ENCODE results near the gene CLC.
"Not testable (repeated sequence)": the region's sequence is repeated elsewhere in the genome, so short reads cannot be mapped to it uniquely, and the experiment has no call there.

The CLC gene

GRCh38 chr19:39737891-39738290 is at the start of gene CLC:
Gene CLC, minus strand, starts transcription at chr19:39738029. Its CDS starts 77 bp downstream, at chr19:39737952.
- no peak for DNase-seq (ENCODE audit: low spot score)

- no peak for DNase-seq (ENCODE audit: low spot score)
Observed at GRCh38 chr19:39780894-39781293, 43.1 kb upstream of the CLC start.

GRCh38 chr19:39778763-39779162 is 40.9 kb upstream of the CLC start, which contains the start of gene LEUTX:
Gene LEUTX, plus strand, starts transcription at chr19:39778854. Its CDS starts 67 bp downstream, at chr19:39778921.
- no peak for DNase-seq (ENCODE audit: low spot score)

- DNase-seq (ENCODE audit: low spot score): no peak
Observed at GRCh38 chr19:39768786-39769185, 31.0 kb upstream of the CLC start.

- no peak for DNase-seq (ENCODE audit: low spot score)
Observed at GRCh38 chr19:39768334-39768733, 30.5 kb upstream of the CLC start.

- DNase-seq (ENCODE audit: low spot score): peak; percentile 28
Observed at GRCh38 chr19:39765091-39766076, 27.6 kb upstream of the CLC start.

GRCh38 chr19:39761851-39762250 is 24.0 kb upstream of the CLC start:
- DNase-seq (ENCODE audit: low spot score): not testable (repeated sequence)

GRCh38 chr19:39759457-39760184 is 21.8 kb upstream of the CLC start:
- no peak for DNase-seq (ENCODE audit: low spot score)

GRCh38 chr19:39754971-39755370 is 17.1 kb upstream of the CLC start:
- no peak for DNase-seq (ENCODE audit: low spot score)

- DNase-seq (ENCODE audit: low spot score): no peak
Observed at GRCh38 chr19:39754544-39754943, 16.7 kb upstream of the CLC start.

GRCh38 chr19:39752795-39753194 is 15.0 kb upstream of the CLC start:
- no peak for DNase-seq (ENCODE audit: low spot score)

- DNase-seq (ENCODE audit: low spot score): no peak
Observed at GRCh38 chr19:39752390-39752789, 14.6 kb upstream of the CLC start.

- DNase-seq (ENCODE audit: low spot score): no peak
Observed at GRCh38 chr19:39749981-39750380, 12.2 kb upstream of the CLC start.

GRCh38 chr19:39746836-39747529 is 9.2 kb upstream of the CLC start:
- DNase-seq (ENCODE audit: low spot score): no peak

- no peak for DNase-seq (ENCODE audit: low spot score)
Observed at GRCh38 chr19:39745643-39746042, 7.8 kb upstream of the CLC start.

- DNase-seq (ENCODE audit: low spot score): no peak
Observed at GRCh38 chr19:39740395-39740794, 2.6 kb upstream of the CLC start.

GRCh38 chr19:39738814-39739213 is 985 bp upstream of the CLC start:
- DNase-seq (ENCODE audit: low spot score): no peak

- DNase-seq (ENCODE audit: low spot score): no peak
Observed at GRCh38 chr19:39737351-39737750, 478 bp downstream of the CLC start.

- no peak for DNase-seq (ENCODE audit: low spot score)
Observed at GRCh38 chr19:39736088-39736487, 1.7 kb downstream of the CLC start.

- DNase-seq (ENCODE audit: low spot score): no peak
Observed at GRCh38 chr19:39735688-39736087, 2.1 kb downstream of the CLC start.

- DNase-seq (ENCODE audit: low spot score): no peak
Observed at GRCh38 chr19:39733841-39734240, 4.0 kb downstream of the CLC start.

- no peak for DNase-seq (ENCODE audit: low spot score)
Observed at GRCh38 chr19:39731685-39732084, 6.1 kb downstream of the CLC start.

Data from HuH-7 (cell line).